HG03354 (cell line): ENCODE results near the gene ADAMTSL1.

ENCODE experiments used
- ATAC-seq: cut with Tn5 transposase; IDR thresholded peaks from one replicate; pipeline ENCODE4 v1.9.1; 2021; ENCODE audit warnings: mild to moderate bottlenecking; ENCODE audit not compliant: unreplicated experiment, poor library complexity, severe bottlenecking

Gene ADAMTSL1

DNA sequence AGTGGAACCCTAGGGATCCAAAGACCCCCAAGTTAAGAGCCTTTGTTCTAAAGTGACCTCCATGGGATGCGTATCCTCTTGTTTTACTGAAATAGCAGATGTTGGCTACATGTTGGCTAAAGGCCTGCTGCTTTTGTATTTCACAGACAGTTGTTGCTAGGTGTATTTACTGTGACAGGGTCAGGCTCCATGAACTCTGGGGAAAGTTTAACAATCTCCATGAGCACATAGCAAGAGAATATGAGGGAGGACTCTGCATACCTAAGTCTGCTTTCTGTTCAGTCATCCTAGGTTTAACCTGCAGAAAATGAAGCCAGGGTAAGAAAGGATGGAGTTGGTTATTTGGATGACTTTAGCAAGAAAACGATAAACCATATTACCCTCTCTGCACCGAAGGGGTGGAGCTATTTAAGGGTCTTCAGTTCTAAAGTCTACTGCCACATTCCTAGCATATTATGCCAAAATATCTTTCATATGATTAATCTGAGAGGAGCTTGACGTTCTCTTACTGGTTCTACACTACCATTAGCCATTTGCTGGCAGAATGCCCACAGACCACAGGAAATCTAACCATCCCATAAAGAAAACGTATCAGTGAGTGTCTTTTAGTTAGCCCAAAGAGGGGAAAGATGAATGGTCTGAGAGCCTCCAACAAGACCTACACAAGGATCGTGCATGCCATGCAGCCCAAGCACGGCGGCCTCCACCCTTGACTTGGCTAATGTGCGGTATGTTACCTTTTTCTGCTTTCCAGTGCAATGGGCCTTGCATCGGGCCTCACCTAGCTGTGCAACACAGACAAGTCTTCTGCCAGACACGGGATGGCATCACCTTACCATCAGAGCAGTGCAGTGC is 431.3 kb downstream of the ADAMTSL1 start:
- no peak for ATAC-seq

DNA sequence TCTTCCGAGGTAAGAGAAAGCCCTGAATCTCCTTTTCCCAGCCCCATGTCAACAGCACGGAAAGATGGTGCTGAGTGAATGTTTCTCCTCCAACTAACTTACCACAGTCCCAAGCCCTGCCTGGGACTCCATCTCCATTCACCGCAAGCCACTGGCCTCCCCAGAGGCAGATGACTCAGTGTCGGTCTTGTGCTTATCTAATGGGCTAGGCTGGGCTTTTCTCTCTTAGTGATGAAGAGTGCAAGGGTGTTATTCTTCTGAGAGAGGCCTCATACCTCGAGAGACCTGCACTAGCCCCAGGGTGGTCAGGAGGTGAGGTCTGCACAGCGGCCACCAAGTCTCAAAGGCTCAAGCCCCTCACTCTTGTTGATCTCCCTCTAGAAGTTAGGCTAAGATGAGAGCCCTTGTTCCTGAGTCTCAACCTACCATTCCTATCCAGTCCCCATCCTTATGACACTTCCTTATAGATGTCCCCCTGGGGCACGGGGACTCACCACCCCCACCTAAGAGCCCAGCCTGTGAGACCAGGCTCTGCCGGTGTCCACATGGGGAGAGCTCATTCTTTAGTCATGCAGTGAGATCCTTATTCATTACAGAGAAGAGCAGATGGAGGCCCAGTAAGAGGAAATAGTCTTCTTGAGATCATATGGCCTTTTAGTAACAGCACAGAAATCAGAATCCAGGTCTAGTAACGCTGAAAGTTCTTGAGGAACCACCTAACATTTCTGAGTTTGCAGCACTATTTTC is 432.1 kb downstream of the ADAMTSL1 start:
- ATAC-seq, result no peak

DNA sequence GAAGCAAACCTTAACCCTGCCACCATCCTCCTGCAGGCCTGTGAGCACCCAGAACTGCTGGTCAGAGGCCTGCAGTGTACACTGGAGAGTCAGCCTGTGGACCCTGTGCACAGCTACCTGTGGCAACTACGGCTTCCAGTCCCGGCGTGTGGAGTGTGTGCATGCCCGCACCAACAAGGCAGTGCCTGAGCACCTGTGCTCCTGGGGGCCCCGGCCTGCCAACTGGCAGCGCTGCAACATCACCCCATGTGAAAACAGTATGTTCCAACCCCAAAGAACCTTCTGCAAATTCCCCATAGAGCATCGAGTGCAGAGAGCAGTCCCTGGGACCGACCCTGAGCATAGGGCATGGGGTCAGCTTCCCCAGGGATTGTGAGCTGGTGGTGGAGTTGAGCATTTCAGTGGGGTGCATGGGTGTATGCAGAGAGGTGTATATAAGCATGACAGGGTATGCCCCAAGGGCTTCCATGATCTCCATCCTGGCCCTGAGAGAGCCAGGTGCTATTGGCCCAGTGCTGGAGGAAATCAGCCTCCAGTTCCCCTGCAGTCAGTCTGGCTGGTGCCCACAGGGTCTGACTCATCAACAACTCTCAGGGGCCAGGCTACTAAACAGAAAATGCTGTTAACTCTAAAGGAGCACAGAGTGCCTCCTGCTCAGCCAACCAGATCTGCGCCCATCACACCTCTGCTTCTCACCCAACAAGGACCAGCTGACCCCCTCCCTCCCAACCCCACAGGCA is 432.9 kb downstream of the ADAMTSL1 start:
- no peak for ATAC-seq

DNA sequence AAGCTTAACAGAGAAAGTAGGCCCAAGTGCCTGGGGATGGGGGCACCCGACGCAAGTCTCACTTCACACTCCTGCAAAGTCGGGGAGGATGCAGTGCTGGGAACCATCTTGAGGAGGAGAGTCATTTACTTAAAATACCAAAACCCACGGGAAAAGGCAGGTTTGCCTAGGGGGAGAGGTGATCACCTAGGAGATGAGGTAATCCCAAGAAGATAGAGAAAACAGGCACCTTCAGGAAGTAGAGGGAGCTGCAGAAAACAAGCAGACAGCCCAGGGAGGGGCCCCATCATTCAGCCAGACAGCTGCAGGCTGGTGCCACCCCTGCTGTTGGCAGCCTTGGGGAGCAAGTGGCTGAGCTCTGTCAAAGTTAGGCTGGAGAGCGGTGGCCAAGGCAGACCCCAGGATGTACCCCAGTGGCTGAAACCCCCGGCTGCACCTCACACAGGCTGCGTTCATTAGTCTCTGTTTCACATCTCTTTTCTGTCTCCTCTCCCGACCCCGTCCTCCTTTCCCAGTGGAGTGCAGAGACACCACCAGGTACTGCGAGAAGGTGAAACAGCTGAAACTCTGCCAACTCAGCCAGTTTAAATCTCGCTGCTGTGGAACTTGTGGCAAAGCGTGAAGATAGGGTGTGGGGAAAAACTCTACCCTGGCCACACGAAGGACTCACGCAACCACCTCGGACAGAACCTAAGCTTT is 434.1 kb downstream of the ADAMTSL1 start:
- no peak for ATAC-seq

DNA sequence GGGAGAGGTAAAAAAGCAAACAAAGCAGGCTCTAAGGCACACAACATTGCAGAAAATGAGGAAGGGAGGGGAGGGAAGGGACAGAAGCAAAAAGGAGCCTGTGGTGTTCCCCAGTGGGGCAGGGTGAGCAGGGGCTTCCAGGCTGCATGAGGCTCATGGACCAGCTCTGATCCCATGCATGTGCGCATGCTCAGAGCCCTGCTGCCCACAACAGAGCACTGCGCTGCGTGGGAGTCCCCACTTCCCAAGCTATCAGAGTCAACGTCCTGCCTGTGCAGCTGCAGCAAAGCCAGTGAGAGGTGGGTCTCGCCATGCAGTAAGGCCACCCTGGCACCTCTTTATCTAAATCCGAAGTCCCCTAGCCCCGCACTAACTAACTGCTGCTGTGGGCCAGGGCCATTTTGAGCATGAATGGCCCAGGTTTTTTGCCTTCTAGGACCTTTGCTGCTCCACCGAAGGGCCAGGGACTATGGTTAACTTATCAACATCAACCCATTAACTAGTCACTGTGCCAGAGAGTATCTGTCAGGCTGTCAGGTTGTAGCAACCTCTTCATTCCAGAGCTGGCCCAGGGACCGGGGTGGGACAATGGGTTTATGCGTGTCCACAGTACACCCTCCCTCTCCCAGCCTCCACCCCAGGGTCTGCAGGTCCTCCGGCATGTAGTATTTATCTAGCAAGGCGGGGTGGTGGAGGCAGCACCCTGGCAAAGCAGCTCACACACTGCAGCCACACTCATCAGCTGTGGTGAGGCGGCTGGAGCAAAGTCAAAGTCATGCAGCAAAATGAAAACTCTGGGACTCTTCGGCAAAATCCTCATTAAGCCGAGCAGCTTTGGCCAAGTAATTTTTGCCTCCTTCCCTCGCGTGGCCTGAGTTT is 435.4 kb downstream of the ADAMTSL1 start:
- no peak for ATAC-seq

DNA sequence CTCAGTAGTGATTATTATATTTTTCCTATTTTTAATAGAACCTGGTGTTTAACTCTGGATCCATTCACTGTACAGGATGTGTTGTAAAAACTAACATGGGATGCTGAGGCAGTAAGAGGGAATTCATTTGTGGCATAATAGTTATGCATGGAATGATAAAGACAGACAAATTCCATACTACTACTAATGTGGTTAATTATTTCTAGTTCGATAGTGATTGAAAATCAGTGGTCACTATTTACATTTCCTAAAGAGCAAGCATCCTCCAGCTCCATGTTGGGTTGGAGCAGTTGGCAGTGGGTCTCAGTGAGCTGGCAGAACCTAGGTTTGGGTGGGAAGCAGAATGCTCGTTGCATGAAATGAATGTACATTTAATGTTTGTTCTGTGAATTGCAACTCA is 436.5 kb downstream of the ADAMTSL1 start:
- no peak for ATAC-seq

DNA sequence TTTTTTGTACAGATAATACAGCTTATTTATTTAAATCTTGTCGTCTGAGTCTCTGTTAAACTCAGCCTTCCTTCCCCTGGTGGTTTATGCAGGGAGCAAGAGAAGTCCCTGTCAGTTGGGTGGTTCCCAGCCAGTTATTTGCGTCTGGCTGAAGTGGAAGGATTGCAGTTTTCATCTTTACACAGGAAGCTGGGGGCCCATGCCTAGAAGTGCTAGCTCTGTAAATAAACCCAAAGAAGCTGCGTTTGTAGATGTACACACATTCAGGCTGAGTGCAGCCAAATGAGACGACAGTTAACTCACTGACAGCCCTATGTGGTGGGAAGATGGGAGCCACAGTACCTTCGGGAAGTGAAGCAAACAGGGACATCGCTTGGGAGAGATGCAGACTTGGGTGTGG is 437.0 kb downstream of the ADAMTSL1 start:
- ATAC-seq, result no peak

DNA sequence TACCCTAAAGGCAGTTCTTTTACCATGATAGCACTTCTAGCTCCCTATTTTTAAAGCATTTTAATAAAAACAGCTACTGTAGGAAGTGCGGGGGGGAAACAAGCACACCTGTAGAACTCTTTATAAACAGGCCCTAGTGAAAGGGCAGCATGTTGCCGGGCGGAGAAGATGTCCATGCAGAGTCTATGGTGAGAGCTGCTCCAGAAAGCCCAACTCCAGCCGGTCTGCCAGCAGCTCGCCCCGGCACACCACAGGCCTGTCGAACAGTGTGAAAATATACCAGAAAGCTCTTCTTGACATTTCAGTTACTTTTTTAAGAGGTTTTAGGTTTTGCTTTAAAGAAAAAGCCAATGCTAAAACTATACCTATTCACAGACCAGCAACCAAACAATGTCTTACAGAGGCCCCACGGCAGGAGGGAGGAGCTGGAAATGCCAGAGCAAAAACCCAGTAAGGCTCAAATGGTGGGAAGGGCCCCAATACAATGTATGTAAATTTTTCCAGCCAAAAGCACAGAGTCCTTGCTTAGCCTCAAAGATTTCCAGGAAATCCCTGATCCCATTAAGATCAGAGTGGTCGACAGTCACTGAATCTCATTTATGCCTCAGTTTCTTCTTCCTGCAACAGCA is 437.9 kb downstream of the ADAMTSL1 start:
- no peak for ATAC-seq

DNA sequence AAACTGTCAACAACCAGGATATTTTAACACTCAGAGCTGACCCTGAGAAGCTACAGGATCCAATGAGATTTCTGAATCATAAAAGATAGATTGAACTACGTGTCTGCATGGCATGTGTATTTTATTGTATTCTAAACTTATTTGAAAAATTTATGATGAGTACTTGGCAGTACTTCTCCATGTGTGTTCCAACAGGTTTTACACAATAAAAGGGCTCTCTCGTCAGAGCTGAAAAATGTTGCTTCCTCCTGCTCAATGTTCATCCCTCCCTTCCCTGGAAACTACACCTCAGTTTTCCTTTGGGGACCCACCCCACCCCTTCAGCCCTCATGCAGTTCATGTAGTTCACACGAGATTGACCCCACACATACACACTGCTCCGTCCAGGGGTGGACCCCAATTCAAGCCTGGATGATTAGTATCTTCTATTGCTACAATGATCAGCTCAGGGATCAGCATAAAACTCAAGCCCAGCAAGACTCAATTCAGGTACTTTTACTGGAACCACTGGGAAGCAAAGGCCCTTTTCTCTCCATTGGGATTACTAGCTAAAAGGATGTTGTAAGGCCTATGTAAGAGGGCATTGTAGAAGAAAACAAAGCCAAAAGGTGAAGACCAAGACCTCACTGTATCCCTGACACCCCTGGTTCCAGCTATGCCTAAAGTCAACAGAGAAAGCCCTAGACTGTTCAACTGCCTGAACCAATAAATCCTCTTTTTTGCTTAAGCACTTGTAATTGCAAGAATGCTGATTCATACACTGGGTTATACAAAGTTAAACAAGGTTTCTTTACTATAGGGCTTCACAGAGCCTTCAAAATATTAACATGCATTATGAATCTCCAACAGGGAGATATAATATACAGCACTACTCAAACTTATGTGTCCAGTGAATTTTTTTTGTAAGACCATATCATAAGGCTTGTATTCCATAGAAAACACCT is 446.5 kb downstream of the ADAMTSL1 start:
- no peak for ATAC-seq

DNA sequence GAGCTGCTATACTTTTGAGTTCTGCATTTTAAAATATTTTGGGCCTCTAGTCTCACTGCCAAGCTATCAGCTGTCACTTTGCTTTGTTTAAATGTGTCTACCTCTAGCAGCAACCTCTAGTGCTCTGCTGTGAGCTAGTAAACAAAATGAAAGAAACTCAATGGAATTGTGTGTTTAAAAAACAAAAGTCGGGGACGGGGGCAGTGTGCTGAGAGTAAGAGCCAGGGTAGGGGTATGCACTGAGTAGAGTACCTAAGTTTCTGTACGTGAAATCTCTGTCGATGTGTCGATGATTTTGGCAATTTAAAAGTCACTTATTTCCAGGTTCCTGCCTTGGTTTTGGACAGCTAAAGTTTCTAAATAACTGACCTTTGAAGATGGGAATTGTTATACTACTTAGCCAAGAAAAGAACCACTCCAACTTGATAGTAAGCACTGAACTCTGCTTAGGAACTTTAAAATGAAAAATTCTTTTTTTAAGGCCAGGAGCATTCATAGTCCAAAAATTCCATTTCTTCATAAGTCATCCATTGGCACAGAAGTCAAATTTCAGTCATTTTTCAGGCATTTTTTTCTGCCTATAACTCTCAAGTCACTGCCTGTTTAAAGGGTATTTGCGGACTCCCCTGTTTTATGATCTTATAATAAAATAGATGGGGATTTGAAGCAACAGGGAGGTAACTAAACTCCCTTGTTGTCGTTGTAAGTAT is 447.6 kb downstream of the ADAMTSL1 start:
- no peak for ATAC-seq

DNA sequence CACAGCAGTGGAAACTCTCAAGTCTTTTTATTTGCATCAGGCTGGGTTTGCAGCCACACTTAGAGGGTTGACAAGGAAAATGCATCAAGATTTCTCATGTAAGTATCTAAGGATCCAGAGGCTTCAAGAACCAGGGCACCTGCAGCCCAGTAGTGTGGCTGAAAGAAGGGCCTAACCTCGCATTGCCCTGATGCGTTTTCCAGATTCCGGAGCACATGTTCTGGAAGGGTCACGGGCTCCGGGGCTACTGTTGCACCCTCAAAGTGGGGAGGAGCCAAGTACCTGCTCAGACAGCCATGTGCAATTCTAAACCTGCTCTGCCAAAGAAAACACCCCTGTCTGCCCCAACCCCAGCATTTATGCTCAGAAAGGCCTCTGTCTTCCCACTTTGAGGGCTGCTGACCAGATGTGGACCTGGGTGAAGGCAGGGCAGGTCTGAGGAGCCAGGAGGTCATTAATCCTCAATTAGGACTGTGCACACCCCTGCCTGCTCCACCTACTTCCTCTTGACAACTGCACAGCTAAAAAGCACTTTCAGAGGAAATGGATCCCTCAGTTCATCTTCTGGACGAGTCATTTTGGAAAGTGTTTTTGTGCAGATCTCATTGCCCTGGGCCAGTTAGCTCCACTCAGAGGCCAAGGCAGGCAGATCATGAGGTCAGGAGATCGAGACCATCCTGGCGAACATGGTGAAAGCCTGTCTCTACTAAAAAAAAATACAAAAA is 448.4 kb downstream of the ADAMTSL1 start:
- no peak for ATAC-seq

DNA sequence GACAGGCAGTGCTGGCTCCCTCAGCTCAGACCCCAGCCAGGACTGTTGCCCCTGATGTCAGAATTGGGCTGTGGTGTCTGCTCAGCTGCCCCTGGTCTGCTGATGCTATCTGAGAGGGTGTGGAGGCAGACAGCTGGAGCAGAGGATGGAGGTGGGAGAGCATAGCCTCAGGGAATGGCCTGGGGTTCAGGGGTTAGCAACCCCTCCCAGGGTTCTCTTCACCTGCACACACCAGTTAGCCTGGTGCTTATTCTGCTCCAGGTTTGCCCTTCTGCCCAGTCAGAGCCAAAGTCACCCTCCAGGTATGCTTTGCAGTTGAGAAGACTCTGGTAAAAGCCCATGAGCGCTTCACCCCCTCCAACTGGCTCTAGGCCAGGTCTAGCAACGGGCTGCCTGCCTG is 449.2 kb downstream of the ADAMTSL1 start:
- no peak for ATAC-seq

DNA sequence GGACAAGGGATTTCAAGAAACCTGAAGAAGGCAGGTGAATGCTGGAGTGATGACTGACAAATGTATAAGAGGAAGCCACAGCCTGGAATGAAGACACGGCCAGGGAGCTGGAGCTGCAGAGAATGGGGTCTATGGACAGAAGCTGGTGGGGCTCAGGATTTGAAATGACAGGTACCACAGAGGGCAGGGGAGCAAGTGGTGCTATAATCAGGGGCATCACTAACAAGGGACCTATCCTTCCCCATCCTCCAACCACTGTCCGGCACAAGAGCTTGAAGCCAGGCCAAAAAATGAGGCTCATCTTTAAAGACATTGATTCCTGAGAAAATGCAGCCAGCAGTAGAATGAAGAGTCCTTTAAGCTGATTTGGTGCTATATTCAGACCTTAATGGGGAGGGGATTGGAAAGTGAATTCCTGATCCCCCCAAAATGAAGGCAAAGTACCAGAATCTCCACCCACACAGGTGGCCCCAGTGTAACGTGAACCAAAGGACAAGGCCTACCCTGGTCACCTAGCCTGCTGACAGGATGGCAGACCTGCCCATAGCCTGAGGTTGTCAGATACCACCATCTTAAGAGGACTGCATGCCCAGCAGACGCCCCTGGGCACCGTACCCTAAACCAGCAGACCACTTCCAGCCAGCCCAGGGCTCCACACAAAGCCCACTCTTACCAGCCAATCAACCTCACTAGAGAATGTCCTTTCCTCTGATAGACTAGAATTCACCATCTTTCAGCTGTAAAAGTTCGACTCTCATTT is 449.9 kb downstream of the ADAMTSL1 start:
- no peak for ATAC-seq

DNA sequence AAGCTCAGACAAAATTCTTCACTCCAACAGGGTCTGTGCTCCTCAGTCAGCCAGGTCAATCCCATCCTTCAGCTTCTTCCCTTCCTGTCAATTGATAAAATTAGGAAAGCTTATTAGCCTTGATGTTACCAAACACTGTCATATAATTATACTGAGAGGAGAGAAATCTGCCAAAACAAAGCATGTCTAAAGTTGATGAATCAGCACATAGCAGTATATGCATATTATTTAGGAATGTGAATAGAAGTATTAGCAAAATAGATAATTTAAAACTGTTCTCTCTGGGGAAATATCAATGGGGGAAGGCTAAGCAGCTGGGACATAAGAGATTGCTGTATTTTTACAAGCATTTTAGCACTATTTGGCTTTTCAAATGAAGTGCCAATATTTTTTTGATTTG is 451.9 kb downstream of the ADAMTSL1 start:
- no peak for ATAC-seq

DNA sequence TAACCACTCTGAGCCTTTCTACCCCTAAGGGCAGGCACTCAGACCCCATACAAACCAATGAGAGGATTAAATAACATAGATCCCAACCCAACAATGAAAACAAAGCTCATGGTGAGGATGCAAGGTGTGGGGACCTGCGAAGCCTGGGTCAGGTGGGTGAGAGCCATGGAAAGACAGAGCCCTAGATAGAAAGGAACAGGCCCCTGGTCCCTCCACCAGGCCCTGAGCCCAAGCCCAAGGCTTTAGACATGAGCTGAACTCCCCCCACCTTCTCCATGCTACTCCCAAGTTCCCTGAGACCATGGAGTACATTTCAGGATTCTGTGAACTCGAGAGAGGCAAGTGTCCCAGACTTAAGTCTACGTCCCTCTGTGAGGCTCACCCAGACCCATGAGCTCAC is 452.6 kb downstream of the ADAMTSL1 start:
- ATAC-seq, result no peak

DNA sequence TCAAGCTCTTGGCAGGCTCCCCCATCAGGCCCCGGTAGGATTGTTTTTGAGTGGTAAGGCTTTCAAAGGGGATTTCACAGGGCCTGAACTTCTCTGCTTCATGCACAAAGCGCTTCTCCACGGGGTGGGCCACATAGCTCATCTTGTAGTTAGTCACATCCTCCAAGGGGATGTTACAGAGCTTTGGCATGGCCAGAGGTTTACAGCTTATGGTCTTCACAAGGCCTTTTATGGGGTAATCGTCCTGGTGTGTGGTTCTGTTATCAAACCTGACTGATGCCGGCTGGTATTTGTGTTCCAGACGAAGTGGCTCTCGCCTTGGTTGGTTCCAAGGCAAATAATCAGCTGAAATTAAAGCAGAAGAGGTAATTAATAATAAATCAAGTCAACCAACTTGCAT is 454.8 kb downstream of the ADAMTSL1 start:
- no peak for ATAC-seq
